HG03064 (cell line): ENCODE results near the gene CADPS2.
"Not testable (repeated sequence)": the region's sequence is repeated elsewhere in the genome, so short reads cannot be mapped to it uniquely, and the experiment has no call there.

ENCODE experiments used
- ATAC-seq: cut with Tn5 transposase; IDR thresholded peaks from one replicate; pipeline ENCODE4 v1.9.1; 2021; ENCODE audit warnings: low read depth; ENCODE audit not compliant: unreplicated experiment

Gene CADPS2

GRCh38 chr7:122858320-122858719, 27.9 kb downstream of the CADPS2 start:
- no peak for ATAC-seq

- no peak for ATAC-seq
Observed at GRCh38 chr7:122850528-122850927, 35.7 kb downstream of the CADPS2 start.

- no peak for ATAC-seq
Observed at GRCh38 chr7:122849957-122850328, 36.3 kb downstream of the CADPS2 start.

- no peak for ATAC-seq
Observed at GRCh38 chr7:122849322-122849956, 36.8 kb downstream of the CADPS2 start.

GRCh38 chr7:122847871-122848473, 38.3 kb downstream of the CADPS2 start:
- ATAC-seq, result no peak

GRCh38 chr7:122846591-122846990, 39.7 kb downstream of the CADPS2 start:
- ATAC-seq, result no peak

GRCh38 chr7:122845286-122845685, 41.0 kb downstream of the CADPS2 start:
- no peak for ATAC-seq

- no peak for ATAC-seq
Observed at GRCh38 chr7:122844191-122844988, 41.9 kb downstream of the CADPS2 start.

- no peak for ATAC-seq
Observed at GRCh38 chr7:122842971-122843370, 43.3 kb downstream of the CADPS2 start.

- not testable (repeated sequence) for ATAC-seq
Observed at GRCh38 chr7:122836286-122836685, 50.0 kb downstream of the CADPS2 start.

- not testable (repeated sequence) for ATAC-seq
Observed at GRCh38 chr7:122834571-122834942, 51.7 kb downstream of the CADPS2 start.

GRCh38 chr7:122833888-122834570, 52.2 kb downstream of the CADPS2 start:
- ATAC-seq, result no peak

- ATAC-seq, result no peak
Observed at GRCh38 chr7:122831436-122831835, 54.8 kb downstream of the CADPS2 start.

GRCh38 chr7:122829962-122830361, 56.3 kb downstream of the CADPS2 start:
- ATAC-seq, result no peak

GRCh38 chr7:122827763-122828162, 58.5 kb downstream of the CADPS2 start:
- ATAC-seq, result no peak

- ATAC-seq, result no peak
Observed at GRCh38 chr7:122813845-122814244, 72.4 kb downstream of the CADPS2 start.

- ATAC-seq, result no peak
Observed at GRCh38 chr7:122803851-122804250, 82.4 kb downstream of the CADPS2 start.

- ATAC-seq, result no peak
Observed at GRCh38 chr7:122803323-122803722, 82.9 kb downstream of the CADPS2 start.

- ATAC-seq, result no peak
Observed at GRCh38 chr7:122802301-122802751, 83.9 kb downstream of the CADPS2 start.

GRCh38 chr7:122791959-122792545, 94.2 kb downstream of the CADPS2 start:
- ATAC-seq, result no peak

GRCh38 chr7:122790591-122790990, 95.7 kb downstream of the CADPS2 start:
- ATAC-seq, result no peak
